Measurements from ENCODE around the gene CDHR3. TPM values are rescaled to one million over a fixed set of nuclear protein-coding genes. Genes with fewer than 3 reads are reported as not detected.
"Not testable (repeated sequence)": the region's sequence is repeated elsewhere in the genome, so short reads cannot be mapped to it uniquely, and the experiment has no call there.

Gene CDHR3
- total RNA-seq, 2 experiments from 2014 or later, result 5.1 to 6.7 TPM

DNA sequence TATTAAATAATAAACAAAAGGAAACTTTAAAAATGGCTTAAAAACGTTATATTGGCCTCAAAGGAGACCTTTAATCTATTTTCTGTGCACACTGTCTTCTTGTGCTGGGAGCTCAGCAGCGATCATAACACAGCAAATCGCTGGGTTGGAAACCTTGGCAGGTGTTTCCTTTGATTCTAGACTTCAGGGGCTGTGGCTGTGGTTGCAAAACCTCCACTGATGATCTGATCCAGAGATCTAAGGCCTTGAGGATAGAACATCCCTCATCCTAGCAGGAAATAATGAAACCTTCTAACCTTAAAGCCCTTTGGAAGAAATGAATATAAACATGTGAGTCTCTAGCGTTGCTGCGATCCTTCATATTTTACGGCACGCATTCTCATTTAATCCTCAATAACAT, 29.8 kb downstream of the CDHR3 start:
- Mint-ChIP-seq H3K4me3 (no peak overlapping the region), H3K9me3 (no peaks in the 10 kb centered on the region), H3K27ac (no peak overlapping the region), H3K36me3 (no peaks in the 10 kb centered on the region), H3K4me1 (peaks cover 4% of the 10 kb centered on the region), H3K27me3 (peaks cover 27% of the 10 kb centered on the region)
- DNase-seq (no peak), ATAC-seq (ENCODE audit: low read depth) (no peak)
- POLR2A ChIA-PET, result no interaction called here

DNA sequence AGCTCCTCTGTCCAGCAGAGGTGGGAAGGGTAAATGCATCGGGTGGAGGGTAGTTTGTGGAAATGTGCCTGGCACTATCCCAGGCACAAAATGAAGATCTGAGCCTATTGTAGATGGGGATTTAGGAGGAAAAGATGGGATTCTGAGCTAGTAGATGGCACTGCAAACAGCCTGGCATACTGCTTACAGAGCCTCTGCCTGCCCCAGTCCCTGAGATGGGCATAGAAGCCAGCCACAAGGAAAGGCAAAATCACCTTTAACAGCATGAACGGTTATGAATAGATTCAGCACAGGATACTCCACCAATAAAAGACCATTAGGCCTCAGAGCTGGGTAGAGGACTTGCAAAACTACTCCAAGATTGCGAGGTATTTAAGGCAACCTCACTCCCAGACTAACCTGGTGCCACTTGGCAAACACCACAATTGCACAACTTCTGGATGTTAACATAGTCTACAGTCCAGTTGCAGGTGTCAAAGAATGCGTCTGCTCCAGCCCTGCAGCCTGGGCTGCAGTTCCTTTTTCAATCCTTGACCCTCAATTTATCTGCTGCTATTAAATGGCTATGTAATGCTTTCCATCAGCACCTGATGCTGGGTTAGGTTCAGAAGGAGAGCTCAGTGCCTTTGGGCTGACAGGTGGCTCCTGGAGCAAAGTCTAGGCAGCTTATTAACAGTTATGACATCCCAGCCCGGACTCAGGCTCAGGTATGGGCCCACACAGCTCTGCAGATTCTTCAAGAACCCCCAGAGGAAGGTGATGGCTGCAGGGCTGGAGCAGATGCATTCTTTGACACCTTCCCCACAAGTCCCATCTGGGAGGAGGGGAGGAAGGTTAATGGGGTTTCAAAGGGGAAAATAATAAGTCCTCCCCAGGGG, 34.0 kb downstream of the CDHR3 start:
- Mint-ChIP-seq H3K4me3 (no peak overlapping the region), H3K36me3 (no peaks in the 10 kb centered on the region), H3K9me3 (no peaks in the 10 kb centered on the region), H3K27ac (no peak overlapping the region), H3K27me3 (peaks cover 16% of the 10 kb centered on the region), H3K4me1 (peaks cover 4% of the 10 kb centered on the region)
- POLR2A ChIA-PET, result no interaction called here
- DNase-seq (no peak), ATAC-seq (ENCODE audit: low read depth) (no peak)

DNA sequence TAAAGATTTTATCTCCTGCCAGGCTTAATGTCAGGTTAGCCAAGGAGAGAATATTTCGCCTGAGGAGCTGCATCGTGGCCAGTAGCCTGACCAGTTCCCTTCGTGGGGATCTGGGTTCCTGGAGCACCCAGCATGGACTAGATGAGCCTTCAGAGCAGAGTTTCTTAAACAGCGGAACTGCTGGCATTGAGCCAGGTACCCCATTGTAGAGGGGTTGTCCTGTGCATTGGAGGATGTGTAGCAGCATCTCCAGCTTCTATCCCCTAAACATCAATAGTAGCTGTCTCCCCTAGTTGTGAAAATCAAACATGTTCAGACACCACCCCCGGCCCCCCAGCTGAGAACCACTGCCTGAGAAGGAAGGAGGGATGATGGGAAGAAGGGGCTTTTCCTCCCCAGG, 36.2 kb downstream of the CDHR3 start:
- Mint-ChIP-seq H3K36me3 (no peaks in the 10 kb centered on the region), H3K4me3 (no peak overlapping the region), H3K27me3 (peaks cover 4% of the 10 kb centered on the region), H3K9me3 (no peaks in the 10 kb centered on the region), H3K4me1 (no peaks in the 10 kb centered on the region), H3K27ac (no peak overlapping the region)
- ATAC-seq (ENCODE audit: low read depth) (no peak), DNase-seq (no peak)
- POLR2A ChIA-PET, result no interaction called here

DNA sequence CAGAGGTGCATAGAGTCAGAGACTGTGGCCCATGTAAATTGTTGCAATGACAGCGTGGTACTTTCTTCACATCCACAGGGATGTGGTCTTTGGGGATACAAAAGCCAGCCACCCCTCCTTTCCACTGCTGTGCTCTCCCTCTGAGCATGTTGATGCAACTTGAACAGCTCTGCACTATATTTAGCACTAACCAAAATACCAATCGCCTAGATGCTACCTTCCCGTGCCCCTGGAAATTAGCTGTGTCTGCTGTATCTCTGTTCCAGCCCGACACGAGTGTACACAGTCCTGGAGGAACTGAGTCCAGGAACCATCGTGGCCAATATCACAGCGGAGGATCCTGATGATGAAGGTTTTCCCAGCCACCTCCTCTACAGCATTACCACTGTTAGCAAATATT, 38.1 kb downstream of the CDHR3 start:
- ATAC-seq (ENCODE audit: low read depth) (no peak), DNase-seq (no peak)
- Mint-ChIP-seq H3K36me3 (no peaks in the 10 kb centered on the region), H3K27me3 (peaks cover 4% of the 10 kb centered on the region), H3K27ac (no peak overlapping the region), H3K4me1 (no peaks in the 10 kb centered on the region), H3K4me3 (no peak overlapping the region), H3K9me3 (peaks cover 3% of the 10 kb centered on the region)
- POLR2A ChIA-PET, result no interaction called here

- POLR2A ChIA-PET, result no interaction called here
- Mint-ChIP-seq H3K4me1 (no peaks in the 10 kb centered on the region), H3K27ac (no peak overlapping the region), H3K9me3 (peaks cover 3% of the 10 kb centered on the region), H3K4me3 (no peak overlapping the region), H3K27me3 (peaks cover 4% of the 10 kb centered on the region), H3K36me3 (no peaks in the 10 kb centered on the region)
- no peak for ATAC-seq (ENCODE audit: low read depth)
- no peak for DNase-seq
Measured at GRCh38 chr7:106001886-106002285, 38.8 kb downstream of the CDHR3 start.

DNA sequence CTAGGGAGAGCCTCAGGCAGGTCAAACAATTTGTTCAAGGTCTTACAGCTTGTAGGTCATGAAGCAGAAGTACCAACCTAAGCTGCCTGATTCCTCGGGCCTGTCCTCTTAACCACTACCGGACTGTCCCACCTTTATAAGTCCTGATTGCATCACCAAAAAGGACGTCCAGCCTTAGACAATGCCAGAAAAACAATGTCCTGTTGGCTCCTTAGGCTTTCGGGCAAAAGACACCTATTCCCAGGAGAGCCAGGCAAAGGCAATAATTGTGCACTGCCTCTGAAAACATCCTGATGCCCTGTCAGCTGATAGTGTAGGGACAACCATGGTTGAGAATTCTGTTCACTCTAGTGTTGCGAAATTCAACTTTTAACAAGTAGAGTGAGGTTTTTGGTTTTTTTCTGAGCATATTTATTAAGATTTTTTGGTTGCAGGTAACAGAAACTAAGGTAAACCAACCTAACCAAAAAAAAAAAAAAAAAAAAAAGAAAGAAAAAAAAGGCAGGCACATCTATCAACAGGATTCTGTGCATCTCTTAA, 40.5 kb downstream of the CDHR3 start:
- Mint-ChIP-seq H3K4me1 (no peaks in the 10 kb centered on the region), H3K27me3 (peaks cover 4% of the 10 kb centered on the region), H3K36me3 (no peaks in the 10 kb centered on the region), H3K27ac (no peak overlapping the region), H3K4me3 (no peak overlapping the region), H3K9me3 (peaks cover 11% of the 10 kb centered on the region)
- DNase-seq, result no peak
- no peak for ATAC-seq (ENCODE audit: low read depth)
- POLR2A ChIA-PET, result no interaction called here

DNA sequence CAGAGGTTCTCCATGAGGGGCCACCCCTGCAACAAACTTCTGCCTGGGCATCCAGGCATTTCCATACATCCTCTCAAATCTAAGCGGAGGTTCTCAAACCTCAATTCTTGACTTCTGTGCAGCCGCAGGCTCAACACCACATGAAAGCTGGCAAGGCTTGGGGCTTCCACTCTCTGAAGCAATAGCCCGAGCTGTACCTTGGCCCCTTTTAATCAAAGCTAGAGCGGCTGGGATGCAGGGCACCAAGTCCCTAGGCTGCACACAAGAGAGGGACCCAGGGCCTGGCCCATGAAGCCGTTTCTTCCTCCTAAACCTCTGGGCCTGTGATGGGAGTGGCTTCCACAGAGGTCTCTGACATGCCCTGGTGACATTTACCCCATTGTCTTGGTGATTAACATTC, 43.8 kb downstream of the CDHR3 start:
- Mint-ChIP-seq H3K27me3 (peaks cover 2% of the 10 kb centered on the region), H3K9me3 (peaks cover 11% of the 10 kb centered on the region), H3K4me3 (no peak overlapping the region), H3K36me3 (no peaks in the 10 kb centered on the region), H3K27ac (no peak overlapping the region), H3K4me1 (peaks cover 6% of the 10 kb centered on the region)
- POLR2A ChIA-PET, result no interaction called here
- DNase-seq, result no peak
- ATAC-seq (ENCODE audit: low read depth), result no peak

DNA sequence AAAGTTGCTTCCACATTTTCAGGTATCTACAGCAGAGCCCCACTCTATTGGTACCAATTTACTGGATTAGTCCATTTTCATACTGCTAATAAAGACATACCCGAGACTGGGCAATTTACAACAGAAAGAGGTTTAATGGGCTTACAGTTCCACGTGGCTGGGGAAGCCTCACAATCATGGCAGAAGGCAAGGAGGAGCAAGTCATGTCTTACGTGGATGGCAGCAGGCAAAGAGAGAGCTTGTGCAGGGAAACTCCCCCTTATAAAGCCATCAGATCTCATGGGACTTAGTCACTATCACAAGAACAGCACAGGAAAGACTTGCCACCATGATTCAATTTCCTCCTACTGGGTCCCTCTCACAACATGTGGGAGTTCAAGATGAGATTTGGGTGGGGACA, 44.7 kb downstream of the CDHR3 start:
- H3K9me3 Mint-ChIP-seq, result peaks cover 11% of the 10 kb centered on the region
- DNase-seq; H3K4me3 Mint-ChIP-seq; POLR2A ChIA-PET; ATAC-seq (ENCODE audit: low read depth); H3K27me3 Mint-ChIP-seq; H3K27ac Mint-ChIP-seq; H3K36me3 Mint-ChIP-seq: not testable (repeated sequence)
- peaks cover 12% of the 10 kb centered on the region for H3K4me1 Mint-ChIP-seq

- H3K4me1 Mint-ChIP-seq, result peaks cover 12% of the 10 kb centered on the region
- POLR2A ChIA-PET, result no interaction called here
- no peaks in the 10 kb centered on the region for H3K36me3 Mint-ChIP-seq
- H3K4me3 Mint-ChIP-seq, result no peak overlapping the region
- DNase-seq, result peak; percentile 83
- peaks cover 9% of the 10 kb centered on the region for H3K27me3 Mint-ChIP-seq
- H3K9me3 Mint-ChIP-seq, result peaks cover 11% of the 10 kb centered on the region
- no peak overlapping the region for H3K27ac Mint-ChIP-seq
- peak; percentile 98 for ATAC-seq (ENCODE audit: low read depth)
Measured at GRCh38 chr7:106009503-106010226, 46.6 kb downstream of the CDHR3 start.

DNA sequence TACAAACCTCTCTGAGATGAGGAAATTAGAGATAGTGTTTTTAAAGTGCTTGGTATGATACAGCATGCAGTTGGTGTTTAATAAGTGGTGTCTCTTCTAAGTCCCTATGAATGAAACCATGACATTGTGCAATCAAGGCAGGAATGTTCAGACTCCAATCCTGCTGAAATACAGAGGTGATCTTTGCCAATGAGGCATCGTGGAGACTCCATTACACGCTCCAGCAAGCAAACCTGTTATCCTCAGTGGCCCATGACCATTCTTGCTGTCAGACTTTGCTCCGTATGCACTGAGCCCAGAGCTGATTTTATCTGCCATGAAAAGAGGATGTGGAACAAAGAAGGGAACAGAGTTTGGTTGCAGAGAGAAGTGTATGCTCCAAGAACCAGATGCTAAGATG, 47.3 kb downstream of the CDHR3 start:
- POLR2A ChIA-PET, result no interaction called here
- DNase-seq (no peak), ATAC-seq (ENCODE audit: low read depth) (no peak)
- Mint-ChIP-seq H3K4me3 (no peak overlapping the region), H3K9me3 (peaks cover 11% of the 10 kb centered on the region), H3K27ac (no peak overlapping the region), H3K36me3 (no peaks in the 10 kb centered on the region), H3K4me1 (peaks cover 12% of the 10 kb centered on the region), H3K27me3 (peaks cover 9% of the 10 kb centered on the region)

DNA sequence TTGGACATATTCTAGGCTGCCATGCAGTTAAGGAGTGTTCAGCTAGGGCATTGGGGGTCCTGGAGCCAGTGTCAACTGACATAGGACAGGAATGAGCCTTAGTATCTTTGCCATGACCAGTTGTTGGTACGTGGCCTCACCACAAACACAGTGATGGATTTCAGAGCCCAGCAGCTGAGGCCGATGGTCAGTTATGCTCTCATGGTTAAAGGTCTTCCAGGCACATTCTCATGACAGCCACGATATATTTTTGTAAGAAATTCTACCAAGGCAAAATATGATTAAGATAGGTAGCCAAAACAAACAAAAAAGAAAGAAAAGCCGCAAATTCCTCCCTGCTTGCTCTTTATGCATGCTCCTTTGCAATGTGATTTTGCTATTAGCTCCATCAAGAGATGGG, 47.8 kb downstream of the CDHR3 start:
- H3K4me3 Mint-ChIP-seq, result no peak overlapping the region
- no peak for ATAC-seq (ENCODE audit: low read depth)
- no peak for DNase-seq
- POLR2A ChIA-PET, result no interaction called here
- peaks cover 12% of the 10 kb centered on the region for H3K4me1 Mint-ChIP-seq
- peaks cover 9% of the 10 kb centered on the region for H3K27me3 Mint-ChIP-seq
- H3K27ac Mint-ChIP-seq, result no peak overlapping the region
- H3K9me3 Mint-ChIP-seq, result peaks cover 8% of the 10 kb centered on the region
- H3K36me3 Mint-ChIP-seq, result no peaks in the 10 kb centered on the region

GRCh38 chr7:106012184-106012583, 49.1 kb downstream of the CDHR3 start:
- POLR2A ChIA-PET, result no interaction called here
- Mint-ChIP-seq H3K4me3 (no peak overlapping the region), H3K27me3 (peaks cover 9% of the 10 kb centered on the region), H3K4me1 (peaks cover 12% of the 10 kb centered on the region), H3K9me3 (peaks cover 8% of the 10 kb centered on the region), H3K36me3 (no peaks in the 10 kb centered on the region), H3K27ac (no peak overlapping the region)
- no peak for DNase-seq
- no peak for ATAC-seq (ENCODE audit: low read depth)

DNA sequence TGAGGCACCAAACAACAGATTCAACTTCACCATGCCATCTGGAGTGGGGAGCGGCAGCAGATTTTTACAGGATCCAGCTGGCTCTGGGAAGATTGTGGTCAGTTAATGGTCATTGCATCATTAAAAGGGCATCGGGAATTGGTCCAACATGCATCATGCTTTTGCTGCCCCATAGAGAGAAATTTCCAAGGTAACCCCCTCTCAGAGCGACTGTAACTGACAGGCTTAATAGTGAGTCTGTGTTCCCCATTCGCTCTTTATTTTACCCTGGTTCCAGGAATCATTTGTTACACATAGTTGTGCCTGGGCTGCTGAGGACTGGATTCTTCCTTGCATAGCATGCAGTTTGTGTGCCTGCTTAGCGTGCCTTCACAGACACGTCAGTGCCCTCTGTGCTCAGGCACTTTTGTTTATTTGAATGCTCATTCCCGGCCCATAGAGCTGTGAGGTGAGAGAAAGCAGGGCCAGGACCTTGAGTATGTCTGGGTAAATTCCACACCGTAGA, 49.9 kb downstream of the CDHR3 start:
- Mint-ChIP-seq H3K9me3 (peaks cover 2% of the 10 kb centered on the region), H3K36me3 (no peaks in the 10 kb centered on the region), H3K27me3 (peaks cover 10% of the 10 kb centered on the region), H3K27ac (no peak overlapping the region), H3K4me3 (no peak overlapping the region), H3K4me1 (peaks cover 12% of the 10 kb centered on the region)
- no peak for DNase-seq
- ATAC-seq (ENCODE audit: low read depth), result no peak
- POLR2A ChIA-PET, result no interaction called here
